Left ventricle myocardium superior (tissue), 1 donor: ENCODE data around the gene WDR5. TPM values are rescaled to one million over a fixed set of nuclear protein-coding genes. Genes with fewer than 3 reads are reported as not detected.
A peak's percentile ranks its signal among the peaks of the same experiment; 100 is the strongest.

Experiments
- ATAC-seq: fragments of 200-7000 bp; cut with Tn5 transposase; one replicate; pipeline ENCODE4 v1.9.1; 2020; ENCODE audit warnings: mild to moderate bottlenecking, moderate library complexity
- DNase-seq: peaks from one replicate; pipeline ENCODE4 v3.0.0-alpha.2; 2020
- intact Hi-C: fragments of 100-400 bp; cut with micrococcal nuclease; formaldehyde crosslinking; loops from one replicate; pipeline ENCODE4 v1.11.0; 2022
- total RNA-seq: library from RNA; stranded (reverse); fragmentation: NEBNext Ultra II Directional; extraction: Animal tissue kit (Norgen Biotek cat#: 25700); gene quantifications from one replicate; pipeline ENCODE4 v1.2.1, GENCODE V29; 2021
- donor health status: DM: no; HTN: yes; CAD: no; lungs with severe emphysema.

WDR5 gene
- total RNA-seq, 1 donor from 2014 or later, result 19.6 TPM

DNA sequence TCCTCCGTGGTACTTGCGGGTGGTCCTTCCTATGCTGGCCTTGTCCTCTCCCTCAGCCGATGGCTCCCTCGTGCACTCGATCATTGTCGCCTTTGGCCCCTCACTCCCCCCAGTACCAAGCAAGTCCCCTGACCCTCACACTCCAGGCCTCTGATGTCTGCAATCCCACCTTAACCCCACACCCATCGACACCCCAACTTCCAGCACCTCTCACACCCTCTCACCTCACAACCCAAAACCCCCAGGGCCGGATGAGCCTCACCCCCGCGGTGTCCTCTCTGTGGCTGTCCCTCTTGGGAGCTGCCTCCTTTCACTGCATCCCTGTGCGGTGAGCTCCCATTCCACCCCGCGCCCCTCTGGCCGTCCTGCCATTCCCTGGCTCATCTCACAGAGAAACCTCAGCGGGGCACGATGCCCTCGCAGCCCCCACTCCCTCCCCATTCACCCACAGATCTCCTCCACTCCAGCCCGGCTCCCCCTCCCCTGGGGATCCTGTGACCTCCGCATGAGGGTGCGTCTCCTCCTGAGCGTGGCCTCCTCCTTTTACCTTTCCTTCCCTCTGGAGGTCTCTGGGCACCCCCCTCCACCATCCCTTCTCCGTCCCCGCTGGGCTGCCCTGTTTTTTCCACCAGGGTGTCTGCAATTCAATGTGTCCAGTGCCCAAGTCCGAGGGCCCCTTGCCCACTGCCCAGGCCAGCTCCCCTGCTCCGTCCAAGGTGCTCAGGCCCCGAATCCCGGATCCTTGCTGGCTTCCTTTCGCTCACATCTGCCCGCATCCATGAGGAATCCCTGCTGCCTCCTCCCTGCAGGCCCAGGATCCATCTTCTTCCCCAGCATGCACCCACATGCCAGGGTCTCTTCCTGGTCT is 44.3 kb downstream of the WDR5 start:
- ATAC-seq (no peak), DNase-seq (no peak)
- intact Hi-C loops, result no loop called here

DNA sequence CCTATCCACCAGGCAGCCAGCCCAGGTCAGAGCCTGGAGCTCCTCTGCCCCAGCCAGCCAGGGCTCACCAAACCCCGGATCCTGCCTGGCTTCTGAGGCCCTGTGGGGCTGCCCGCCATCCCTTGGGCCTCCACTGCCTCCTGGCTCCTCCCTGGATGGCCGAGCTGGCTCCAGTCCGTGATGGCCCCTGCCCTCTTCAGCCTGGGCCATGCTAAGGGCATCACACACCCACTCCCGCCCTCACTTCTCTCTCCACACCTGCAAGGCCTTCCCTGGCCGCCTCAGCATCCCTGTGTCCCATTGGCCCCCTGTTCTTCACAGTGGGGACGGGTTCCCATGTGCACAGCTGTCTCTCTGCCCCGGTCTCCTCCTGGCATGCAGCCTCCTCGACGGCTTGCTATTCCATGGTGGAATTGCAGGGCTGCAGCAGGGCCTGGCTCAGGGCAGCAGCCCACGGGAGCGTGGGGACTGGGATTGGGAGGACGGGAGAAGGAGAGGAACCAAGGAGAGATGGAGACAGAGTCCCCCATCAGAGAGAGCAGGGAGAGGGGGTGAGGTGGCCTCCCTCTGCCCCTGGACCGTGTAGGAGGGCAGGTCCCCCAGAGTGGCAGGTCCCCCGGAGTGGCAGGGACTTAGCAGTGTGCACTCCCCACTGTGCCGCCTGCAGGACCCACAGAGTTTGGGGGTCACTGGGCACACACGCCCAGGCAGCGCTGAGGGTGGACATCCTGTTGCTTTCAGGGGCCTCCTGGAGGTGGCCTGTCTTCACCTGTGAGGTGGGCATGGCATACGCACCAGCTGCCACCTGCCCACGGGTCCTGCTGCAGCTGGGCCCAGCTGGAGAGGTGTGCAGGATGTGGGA is 45.1 kb downstream of the WDR5 start:
- ATAC-seq (no peak), DNase-seq (peak; percentile 31)
- intact Hi-C loops, result no loop called here

DNA sequence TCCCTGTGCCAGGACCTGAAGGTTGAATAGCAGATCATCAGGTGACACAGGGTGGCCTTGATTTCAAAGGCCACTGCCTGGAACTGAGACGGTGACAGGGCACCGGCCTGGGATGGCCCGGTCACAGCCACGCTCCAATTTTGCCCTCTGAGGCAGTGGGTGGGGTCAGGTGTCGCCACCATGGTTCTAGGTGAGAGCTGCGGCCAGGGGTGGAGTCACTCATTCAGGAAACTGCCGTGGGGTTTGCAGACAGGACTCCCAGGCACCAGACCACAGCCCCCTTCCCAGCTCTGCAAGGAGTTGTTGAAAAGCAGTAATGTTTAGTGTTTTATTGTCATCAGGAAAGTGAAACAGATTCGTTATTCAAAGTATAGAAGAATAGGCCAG is 45.8 kb downstream of the WDR5 start:
- intact Hi-C loops, result no loop called here
- no peak for ATAC-seq
- DNase-seq, result peak; percentile 27

DNA sequence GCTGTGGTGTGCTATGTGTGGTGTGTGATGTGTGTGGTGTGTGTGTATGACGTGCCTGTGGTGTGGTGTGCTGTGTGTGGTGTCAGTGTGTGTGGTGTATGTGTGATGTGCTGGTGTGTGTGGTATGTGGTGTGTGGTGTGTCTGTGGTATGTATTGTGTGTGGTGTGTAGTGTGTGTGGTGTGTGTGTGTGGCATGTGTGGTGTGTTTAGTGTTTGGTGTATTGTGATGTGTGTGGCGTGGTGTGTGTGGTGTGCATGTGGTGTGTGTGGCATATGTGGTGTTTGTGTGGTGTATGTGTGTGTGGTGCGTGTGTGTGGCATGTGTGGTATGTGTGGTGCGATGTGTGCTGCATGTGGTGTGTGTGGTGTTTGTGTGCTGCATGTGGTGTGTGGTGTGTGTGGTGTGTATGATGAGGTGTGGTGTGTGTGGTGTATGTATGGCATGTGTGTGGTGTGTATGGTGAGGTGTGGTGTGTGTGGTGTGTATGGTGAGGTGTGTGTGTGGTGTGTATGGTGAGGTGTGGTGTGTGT is 46.7 kb downstream of the WDR5 start:
- intact Hi-C loops, result no loop called here
- DNase-seq, result no peak
- ATAC-seq, result peak; percentile 47

DNA sequence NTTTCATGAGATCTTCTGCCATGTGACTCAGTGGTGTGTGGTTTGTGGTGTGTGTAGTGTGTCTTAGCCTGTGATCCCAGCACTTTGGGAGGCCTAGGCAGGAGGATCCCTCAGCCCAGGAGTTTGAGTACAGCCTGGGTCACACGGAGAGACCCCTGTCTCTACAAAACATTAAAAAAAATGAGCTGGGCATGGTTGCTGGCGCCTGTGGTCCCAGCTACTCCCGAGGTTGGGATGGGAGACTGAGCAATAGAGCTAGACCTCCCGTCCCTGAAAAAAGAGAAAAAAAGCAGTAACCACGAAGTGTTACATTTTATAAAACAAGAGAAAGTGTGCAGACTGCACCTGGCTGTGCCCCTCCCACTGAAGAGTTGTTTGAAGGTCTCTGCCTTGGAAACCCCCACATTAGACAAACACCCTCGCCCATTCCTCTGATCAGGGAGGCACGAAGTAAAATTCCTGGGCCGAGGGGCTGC is 49.7 kb downstream of the WDR5 start:
- intact Hi-C loops, result no loop called here
- no peak for DNase-seq

DNA sequence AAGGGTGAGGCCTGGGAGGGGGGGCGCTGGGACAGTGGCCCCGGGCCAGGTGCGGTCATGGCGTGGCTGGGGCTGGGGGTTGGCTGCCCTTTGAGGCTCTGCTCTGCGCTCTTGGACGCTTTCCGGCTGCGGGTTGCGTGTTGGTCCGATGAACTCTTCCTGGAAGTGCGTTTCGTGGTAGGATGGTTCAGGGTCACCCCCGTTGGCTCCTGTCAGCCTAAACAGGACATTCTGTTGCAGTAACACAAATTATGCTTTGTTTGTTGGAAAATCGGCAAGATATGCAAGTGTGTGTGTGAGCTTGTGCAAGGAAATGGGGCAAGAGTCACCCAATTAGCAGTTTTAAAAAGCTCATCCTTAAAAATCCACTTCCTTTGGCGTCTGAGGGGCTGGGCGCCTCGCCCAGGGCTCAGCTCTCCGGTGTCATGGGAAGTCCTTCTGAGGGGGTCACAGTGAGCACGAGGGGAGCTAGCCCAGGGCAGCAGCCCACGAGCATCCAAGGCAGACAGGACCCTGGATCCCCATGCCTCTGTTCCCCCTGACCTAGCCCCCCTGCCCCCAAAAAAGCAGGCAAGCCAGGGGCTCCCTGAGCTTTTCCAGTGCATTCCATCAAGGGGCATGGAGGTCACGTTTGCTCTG is 50.7 kb downstream of the WDR5 start:
- intact Hi-C loops, result no loop called here
- no peak for ATAC-seq
- peak; percentile 31 for DNase-seq

More for the DNA sequence above, 49.7 kb downstream of the WDR5 start:
- no peak for ATAC-seq

DNA sequence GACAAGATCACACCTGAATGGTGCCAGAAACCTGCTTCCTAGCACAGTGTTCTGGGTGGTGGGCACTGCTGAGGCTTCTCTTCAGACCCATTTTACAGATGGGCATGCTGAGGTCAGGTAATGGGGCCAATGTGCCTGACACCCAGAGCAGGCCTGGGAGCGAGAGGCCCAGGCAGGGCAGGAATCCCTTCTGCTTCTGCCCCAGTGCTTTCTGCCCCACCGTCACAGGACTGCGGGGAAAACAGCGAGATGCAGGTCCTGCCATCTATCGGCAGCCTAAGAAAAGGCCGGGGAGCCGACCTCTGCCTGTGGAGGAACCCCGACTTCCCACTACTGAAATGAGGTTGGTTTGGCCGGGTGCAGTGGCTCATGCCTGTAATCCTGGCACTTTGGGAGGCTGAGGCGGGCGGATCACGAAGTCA is 51.2 kb downstream of the WDR5 start:
- ATAC-seq (no peak), DNase-seq (peak; percentile 30)
- intact Hi-C loops, result no loop called here

DNA sequence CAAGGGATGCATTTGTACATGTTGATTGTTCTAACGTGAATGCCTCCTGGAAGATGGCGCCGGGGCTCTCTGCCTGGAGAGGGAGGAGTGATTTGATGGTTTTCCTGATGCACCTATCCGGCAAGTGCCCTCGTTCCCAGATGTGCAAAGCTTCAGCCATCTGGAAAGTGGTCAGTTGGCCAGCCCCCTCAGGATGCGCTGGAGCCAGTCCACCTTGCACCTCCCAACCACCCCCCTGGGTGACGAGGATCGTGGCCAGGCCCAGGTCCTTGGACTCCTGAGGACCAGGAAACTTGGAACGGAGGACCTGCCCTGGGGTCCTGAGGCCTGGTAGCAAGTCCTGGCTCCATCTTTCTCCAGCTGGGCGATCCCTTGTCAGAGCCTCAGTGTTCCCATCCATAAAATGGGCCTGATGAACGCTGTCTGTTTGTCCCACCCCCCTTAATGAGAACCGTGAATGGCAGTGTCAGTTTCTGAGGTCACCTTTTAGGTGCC is 52.1 kb downstream of the WDR5 start:
- DNase-seq (no peak), ATAC-seq (no peak)
- intact Hi-C loops, result no loop called here

DNA sequence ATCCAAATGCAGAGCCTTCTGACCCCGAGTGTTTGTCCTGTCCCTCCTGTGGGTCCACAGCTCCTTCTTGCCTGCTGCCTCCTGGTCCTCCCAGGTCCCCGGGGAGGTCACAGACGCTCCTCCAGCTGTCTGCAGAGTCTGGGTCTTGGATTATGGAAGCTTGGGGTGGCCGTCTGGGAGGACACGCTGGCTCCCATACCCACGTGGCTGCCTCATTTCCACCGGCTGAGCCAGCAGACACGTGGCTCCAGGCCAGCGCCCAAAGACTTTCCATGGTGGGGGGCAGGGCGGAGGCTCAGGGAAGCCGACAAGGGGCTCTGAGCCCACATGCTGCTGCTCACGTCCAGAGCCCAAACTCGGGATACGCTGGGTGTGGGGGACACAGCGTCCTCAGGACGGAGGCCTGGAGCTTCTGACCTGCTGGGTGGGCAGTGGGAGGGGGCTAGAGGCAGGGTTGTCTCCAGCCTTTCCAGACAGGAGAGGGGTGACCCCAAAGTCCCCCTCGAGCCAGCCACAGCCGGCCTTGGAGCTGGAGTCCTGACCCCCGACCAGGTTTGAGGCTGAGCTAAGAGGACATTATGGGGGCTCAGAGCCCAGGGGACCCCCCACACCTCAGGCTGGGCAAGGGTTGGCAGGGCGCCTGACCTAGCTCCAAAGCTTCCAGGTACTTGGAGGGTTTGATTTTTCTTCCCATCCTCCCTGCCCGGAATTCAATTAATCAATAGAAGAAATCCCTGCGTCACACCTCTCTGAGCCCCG is 52.7 kb downstream of the WDR5 start:
- ATAC-seq, result peak; percentile 65
- intact Hi-C loops, result no loop called here
- peak; percentile 61 for DNase-seq

DNA sequence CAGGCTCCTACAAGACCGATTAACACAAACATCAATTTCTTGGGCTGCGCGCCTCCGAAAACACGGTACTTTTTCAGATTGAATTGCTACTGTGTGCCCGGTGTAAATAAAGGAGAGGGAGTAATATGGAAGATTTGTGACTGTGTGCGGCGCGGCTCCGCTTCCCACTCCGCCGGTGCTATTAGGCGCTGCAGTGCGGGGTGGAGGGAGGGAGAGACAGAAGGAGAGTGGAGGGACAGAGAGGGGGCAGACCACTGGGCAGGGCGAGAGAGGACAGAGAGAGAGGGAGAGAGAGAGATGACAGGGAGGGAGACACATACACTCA is 53.2 kb downstream of the WDR5 start:
- peak; percentile 45 for ATAC-seq
- intact Hi-C loops, result no loop called here
- peak; percentile 27 for DNase-seq

DNA sequence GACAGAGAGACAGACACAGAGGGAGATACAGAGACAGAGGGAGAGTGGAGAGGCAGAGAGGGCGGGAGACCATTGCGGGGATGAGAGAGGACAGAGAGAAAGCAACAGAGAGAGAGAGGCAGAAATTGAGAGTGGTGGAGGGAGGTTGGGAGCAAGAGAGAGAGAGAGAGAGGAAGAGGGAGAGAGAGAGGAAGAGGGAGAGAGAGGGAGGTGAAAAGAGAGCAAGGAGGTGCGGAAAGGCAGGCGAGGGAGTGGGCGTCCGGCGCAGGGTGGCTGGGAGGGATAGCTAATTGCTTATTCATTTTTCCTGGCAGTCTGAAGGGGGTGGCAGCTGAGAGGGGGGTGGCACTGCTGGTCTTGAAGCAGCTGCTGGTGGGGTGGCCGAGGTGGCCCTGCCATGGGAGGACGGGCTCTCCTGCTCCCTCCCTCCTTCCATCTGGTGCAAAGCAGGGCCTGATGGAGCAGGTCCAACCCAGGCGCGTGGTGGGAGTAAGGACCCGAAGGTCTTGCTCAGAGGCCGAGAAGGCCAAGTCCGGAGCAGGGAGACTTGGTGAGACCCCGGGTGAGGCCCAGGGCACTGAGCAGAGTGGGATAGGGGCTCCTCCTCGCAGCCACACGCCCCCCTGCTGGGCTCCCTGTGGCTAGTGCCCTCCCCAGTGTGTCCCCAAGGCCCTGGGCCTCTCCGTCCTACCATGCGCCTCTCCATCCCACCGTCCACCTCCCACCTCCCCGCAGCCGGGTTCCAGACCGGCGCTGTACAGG is 53.8 kb downstream of the WDR5 start:
- peak; percentile 42 for ATAC-seq
- DNase-seq, result peak; percentile 38
- intact Hi-C loops, result no loop called here

DNA sequence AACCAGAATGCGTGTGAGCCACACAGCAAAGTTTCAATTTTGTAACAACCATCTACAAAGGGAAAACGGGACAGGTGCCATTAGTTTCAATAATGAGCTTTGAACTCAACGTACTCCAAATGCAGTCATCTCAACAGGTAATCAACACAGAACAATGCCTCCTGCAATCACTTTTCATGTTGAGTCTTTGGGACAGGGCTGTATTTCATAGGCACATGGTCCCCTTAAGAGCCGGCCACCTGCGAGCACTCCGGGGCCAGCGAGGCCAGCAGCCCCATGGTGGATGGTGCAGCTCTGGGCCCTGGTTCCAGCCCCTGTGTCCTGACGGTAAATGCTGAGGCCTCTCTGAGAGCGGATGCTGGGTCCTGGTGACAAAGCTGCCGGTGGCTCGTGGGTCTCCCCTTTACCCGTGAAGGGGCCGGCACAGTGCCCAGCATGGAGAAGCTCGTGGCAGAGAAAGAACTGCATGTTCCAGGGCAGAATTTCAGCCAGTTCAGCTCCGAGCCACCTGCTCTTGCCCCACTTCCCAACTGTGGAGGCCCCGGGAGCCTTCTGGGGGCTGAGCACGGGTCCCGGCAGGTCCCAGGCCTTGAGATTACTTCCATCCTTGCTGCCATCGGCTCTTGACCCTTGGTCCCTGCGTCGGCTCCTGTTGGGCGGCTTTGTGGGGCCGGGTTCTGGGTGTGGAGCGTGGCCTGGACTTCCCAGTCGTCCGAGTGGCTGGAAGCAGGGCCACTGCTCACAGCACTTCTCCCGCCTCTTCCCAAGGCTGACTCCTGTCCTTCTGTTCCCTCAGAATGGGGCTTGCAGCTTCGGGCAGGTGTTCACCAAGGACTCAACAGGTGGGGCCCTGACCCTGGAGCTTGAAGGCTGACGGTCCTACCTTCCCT is 54.6 kb downstream of the WDR5 start:
- ATAC-seq (no peak), DNase-seq (no peak)
- intact Hi-C loops, result no loop called here

DNA sequence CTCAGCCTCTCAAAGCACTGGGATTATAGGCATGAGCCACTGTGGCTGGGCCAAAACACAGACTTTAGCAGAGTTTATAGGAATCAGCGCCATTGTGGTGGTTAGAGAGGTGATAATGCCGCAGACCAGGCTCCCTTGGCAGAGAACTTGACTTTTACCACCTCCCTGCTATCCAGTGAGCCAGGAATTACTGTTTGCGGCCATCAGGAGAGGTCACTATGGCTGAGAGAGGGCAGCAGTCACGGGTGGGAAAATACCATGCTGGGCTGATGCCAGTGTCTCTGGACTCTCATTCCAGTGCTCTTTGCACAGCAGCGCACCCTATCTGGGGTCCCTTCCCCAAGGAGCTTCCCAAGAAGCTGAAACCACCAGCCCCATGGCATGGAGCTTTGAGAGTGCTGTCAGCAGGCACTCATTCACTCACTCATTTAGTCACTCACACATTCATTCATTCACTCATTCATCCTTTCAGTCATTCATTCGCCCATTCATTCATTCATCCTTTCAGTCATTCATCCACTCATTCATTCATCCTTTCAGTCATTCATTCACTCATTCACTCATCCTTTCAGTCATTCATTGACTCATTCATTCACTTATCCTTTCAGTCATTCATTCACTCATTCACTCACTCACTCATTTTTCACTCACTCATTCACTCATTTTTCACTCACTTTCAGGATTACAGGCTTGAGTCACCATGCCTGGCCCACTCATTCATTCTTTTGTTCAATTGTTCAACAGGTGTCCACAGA is 55.8 kb downstream of the WDR5 start:
- intact Hi-C loops, result no loop called here
- DNase-seq (no peak), ATAC-seq (no peak)

DNA sequence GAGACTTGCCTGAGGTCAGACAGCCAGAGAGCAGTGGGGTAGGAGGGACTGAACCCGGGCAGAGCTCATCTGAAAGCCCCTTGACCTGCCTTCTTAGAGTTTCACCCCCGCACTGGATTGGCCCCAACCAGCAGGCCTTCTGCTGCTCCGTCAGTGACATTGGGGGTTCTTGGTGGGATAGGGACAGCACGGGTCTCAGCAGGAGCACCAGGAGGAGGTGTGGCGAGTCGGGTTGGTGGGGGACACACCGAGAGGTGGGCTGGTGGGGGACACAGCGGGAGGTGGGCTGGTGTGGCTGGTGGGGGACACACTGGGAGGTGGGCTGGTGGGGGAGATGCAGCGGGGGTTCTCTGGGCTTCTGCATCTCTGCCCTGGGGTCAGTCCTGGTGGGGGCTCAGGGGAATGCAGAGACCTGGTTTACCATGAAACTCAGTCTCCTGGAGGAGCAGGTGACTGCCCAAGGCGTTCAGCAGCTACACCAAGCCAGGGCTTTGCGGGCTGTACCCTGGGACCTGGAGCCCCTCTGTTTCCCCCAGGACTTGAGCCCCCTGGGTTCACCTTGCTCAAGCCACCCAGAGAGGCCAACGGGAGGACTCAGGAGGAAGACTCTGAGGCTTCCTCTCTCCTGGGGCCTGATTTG is 56.5 kb downstream of the WDR5 start:
- no peak for ATAC-seq
- intact Hi-C loops, result no loop called here
- no peak for DNase-seq

DNA sequence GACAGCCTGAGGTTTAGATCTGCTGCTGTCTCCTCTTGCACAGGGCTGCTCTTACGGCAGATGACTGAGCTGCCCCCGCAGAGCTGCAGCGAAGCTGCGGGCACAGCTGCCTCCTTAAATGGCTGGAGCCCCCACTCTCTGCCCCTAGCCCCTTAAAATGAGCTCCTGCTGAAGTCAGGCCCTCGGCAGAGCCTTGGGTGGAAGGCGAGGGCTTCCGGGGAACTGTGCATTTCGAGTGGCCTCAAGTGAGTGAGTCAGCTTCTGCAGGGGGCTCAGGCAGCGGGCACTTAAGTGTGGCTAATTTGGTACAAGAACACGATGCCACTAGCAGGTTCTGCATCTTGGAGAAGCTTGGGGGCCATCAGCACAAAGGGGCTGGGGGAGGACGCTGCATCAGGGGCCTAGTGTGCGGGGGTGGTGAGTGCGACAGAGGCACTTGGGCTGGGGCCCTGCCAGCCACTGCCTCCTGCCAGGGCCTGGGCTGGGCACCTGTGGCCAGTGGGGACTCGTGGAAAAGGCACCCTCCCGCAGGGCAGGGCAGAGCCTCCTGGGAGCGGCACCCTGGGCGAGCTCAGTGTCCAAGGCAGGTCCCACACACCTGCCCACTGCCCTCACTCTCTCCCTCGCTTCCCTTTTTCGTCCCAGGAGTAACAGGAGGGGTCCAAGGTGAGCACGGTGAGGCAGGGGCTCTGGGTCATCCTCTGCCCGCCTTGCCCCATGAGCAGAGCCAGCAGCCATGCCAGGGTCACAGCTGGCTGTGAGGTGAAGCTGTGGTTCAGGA is 57.3 kb downstream of the WDR5 start:
- intact Hi-C loops, result no loop called here
- no peak for DNase-seq

More for the DNA sequence above, 57.3 kb downstream of the WDR5 start:
- ATAC-seq, result no peak
